T-helper 1 cell treated with Interleukin-12 subunit alpha and Interleukin-12 subunit beta and Interleukin-4 antibody, amounts not matched to agents 30 ng/mL and 1 ng/mL, for 36 hours (primary cell): ENCODE data around the gene CCDC32. TPM values are rescaled to one million over a fixed set of nuclear protein-coding genes. Genes with fewer than 3 reads are reported as not detected.

Source experiments
- intact Hi-C: fragments of 100-400 bp; cut with micrococcal nuclease; formaldehyde crosslinking; loops from one replicate; pipeline ENCODE4 v1.15.1; 2024
- total RNA-seq: library from RNA; stranded (reverse); gene quantifications from 2 replicates; pipeline ENCODE4 v1.2.3, GENCODE V29; 2022

CCDC32 gene
- total RNA-seq, 1 donor from 2014 or later = 37.1 TPM

DNA sequence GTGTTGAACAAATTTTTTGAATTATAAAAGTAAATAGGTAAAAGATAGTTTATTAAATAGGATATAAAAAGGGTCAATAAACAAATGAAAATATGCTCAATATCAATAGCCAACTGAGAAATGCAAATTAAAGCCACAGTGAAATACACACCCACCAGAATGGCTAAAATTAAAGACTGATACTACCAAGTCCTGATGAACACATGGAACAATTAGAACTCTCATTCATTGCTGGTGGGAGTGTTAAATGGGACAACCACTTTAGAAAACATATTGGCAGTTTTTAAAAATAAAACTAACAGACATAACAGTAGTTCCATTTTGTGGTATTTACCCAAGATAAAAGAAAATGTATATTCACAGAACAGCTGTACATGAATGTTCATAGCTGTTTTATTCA, 41.2 kb downstream of the CCDC32 start:
- intact Hi-C loops = no loop called here

DNA sequence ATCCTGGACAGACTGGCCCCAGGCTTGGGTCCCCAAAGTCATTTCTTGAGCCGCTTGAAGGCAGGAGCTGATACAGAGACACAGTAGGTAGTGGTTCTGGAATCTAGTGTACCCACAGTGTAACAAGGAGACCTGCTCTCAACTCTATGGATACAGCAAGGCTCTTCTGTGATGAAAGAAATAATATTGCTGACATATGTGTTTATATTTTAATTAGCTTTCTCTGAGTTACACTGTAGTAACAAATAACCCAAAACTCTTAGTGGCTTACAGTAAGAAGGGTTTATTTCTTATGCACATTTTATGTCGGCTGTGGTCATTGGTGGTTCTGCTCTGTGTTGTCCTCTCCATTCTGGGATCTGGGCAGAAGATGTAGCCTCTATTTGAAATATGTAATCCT, 48.5 kb downstream of the CCDC32 start:
- intact Hi-C loops = no loop called here

DNA sequence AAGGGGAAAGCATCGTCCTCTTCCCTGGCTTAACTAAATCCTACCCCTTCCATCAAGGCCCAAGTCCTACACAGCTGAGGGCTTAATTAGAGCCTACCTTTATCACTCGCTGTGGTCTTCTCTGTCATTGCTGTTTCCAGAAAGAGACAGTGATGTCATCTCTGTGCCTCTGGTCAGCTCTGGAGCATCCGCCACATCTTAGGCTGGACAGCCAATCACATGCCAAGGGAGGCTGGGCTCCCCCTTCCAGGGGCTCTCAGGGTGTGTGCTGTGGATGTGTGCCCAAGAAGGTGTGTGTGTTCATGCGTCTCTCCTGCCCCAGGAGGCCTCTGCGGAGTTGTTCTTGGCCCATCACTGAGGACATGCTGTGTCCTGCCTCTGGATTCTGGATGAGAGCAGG, 51.2 kb downstream of the CCDC32 start:
- intact Hi-C loops = no loop called here

DNA sequence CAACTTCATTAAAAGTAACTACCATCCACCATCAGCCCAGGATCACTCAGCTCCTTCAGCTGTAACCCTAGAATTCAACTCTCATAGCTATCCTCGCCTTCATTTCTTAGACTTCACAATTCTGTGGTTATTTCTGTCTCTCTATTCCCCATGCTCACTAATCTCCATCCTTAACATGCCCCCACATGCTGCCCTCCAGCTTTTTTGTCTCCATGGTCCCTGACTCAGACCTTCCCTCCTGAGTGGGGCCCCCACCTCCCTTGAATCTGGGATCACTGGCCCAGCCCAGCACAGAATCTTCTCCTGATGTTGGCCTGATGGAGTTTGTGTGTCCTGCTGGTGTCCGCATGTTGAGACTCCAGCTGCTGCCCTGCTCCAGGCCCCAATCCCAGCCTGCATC, 52.4 kb downstream of the CCDC32 start:
- intact Hi-C loops = no loop called here

DNA sequence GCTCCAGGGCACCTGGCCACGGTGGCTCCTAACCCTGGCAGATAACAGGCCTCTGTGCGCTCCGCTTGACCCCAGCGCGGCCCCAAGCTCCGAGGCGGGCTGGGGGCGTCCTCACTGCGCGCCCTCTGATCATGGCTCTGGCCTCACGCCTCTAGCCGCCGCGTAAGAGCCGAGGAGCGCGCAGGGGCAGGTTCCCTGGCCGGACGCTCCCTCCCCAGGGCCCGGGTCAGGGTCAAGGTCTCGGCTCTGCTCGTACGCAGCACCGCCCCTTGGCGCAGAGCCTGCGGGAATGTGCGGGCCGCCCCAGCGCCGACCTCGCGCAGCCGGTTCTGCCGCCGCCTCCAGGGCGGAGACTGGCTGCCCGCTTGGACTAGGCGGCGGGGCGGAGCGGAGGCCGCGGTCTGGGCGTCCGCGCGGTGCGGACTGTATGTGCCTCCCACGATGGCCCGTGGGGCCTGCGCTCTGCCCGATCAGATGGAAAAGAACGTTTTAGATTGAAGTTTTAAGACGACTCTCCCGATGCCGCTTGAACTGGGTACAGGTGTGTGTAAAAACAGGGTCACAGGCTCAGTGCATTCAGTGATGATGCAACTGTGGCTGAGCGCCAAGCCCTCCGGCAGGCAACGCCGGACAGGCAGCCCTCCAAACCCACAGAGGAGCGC, 53.2 kb downstream of the CCDC32 start:
- intact Hi-C loops = no loop called here

DNA sequence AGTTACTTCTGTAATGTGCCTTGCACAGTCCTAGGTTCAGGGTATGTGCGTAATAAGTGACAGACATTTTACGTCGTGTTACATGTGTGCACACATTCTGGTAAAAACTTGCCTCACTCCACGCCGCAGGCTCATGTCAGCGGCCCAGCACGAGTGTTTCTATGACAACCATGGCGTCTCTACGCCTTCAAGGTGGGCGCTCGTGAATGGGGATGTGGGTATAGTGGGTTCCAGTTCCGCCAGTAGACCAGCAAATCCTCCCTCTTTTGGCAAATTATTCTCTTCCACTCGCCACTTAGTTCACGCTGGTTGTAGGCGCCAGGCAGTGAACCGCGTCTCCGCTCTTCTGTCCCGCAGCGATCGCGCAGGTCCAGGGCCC, 53.8 kb downstream of the CCDC32 start:
- intact Hi-C loops = no loop called here

DNA sequence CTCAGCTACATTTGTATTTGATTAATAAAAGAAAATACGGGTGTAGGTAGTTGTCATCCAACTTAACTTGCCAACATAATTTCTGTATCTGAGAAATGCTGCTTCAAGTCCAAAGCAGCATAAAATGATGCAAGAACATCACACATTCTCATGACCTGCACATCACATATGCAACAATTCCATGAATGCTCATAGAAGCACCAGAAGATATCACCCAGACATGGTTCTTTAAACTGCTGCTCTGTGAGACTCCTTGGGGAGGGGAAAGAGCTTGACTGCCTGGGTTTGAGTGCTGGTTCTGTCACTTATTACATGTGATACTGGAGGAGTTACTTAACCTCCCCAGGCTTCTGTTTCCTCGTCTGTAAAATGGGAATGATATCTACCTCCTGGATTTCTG, 54.6 kb downstream of the CCDC32 start:
- intact Hi-C loops = no loop called here

DNA sequence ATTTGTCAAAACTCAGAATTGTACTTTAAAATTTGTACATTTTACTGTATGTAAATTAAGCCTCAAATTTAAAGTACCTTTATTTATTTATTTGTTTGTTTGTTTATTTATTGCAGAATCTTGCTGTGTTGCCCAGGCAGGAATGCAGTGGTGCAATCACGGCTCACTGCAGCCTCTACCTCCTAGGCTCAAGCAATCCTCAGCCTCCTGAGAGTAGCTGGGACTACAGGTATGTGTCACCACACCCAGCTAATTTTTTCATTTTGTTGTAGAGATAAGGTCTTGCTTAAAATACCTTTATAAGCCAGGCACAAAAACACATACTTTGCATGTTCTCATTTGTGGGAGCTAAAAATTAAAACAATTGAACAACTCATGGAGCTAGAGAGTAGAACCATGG, 56.6 kb downstream of the CCDC32 start:
- intact Hi-C loops = loop anchor here (5.0 kb wide), 1 partner anchor 141 kb away; no protein-coding TSS in a partner anchor

DNA sequence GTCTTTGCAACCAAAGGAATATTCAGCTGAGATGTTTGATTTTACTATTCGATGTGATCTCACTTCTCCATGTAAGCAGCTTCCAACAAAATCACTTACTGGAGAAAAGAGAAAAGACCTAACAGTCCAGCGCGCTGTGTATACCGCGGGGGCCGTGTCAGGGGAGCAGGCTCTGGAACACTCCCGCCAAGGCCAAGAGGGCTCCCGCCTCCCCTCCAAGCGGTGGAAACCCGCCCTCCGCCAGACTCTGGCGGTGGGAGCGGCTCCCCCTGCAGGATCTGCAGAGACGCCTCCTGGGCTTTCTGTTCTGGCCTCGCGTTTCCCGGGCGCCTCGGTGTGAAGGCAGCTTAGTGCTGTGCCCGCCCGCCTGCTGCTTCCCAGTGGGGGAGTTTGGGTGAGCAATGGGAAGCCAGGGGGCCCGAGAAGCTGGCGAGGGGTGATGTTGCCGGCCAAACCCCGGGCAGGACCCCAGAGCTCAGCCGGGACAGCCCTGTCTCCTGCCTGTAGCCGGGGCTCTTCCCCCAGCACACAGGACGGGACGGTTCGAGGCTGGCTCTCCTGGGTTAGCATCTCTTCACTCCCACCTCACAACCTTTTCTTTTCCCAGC, 57.8 kb downstream of the CCDC32 start:
- intact Hi-C loops = loop anchor here (1.0 to 5.0 kb wide), 3 partner anchors 37 to 140 kb away; partner anchors contain the start of genes BAHD1 and CHST14

Other genes with a start within 250 kb of the CCDC32 start
- gene INAFM2, start 241.3 kb downstream of the CCDC32 start, total RNA-seq = 11.6 and 12.0 TPM in 2 replicates
- gene CCDC9B, start 224.1 kb downstream of the CCDC32 start, total RNA-seq = 0.39 and 0.66 TPM in 2 replicates
- gene PHGR1, start 214.0 kb downstream of the CCDC32 start, total RNA-seq = not detected in 2 replicates
- gene DISP2, start 206.8 kb downstream of the CCDC32 start, total RNA-seq = 0.22 and 1.0 TPM in 2 replicates
- 38.0 and 42.7 TPM in 2 replicates for gene KNSTRN, start 182.3 kb downstream of the CCDC32 start, total RNA-seq
- gene IVD, start 159.2 kb downstream of the CCDC32 start, total RNA-seq = 39.0 and 41.4 TPM in 2 replicates
- gene BAHD1, start 124.1 kb downstream of the CCDC32 start, total RNA-seq = 25.4 and 27.3 TPM in 2 replicates
- gene CHST14, start 94.1 kb downstream of the CCDC32 start, total RNA-seq = 11.5 and 12.2 TPM in 2 replicates
- gene RPUSD2, start 4.3 kb upstream of the CCDC32 start, total RNA-seq = 11.8 and 13.0 TPM in 2 replicates
- 36.6 and 43.4 TPM in 2 replicates for gene KNL1, start 29.2 kb upstream of the CCDC32 start, total RNA-seq
- gene RAD51, start 130.1 kb upstream of the CCDC32 start, total RNA-seq = 47.7 and 51.4 TPM in 2 replicates
- 37.2 and 37.7 TPM in 2 replicates for gene RMDN3, start 190.2 kb upstream of the CCDC32 start, total RNA-seq
- gene GCHFR, start 199.0 kb upstream of the CCDC32 start, total RNA-seq = 28.4 and 29.1 TPM in 2 replicates
- 0.56 and 0.63 TPM in 2 replicates for gene C15orf62, start 204.9 kb upstream of the CCDC32 start, total RNA-seq
- gene ZFYVE19, start 242.0 kb upstream of the CCDC32 start, total RNA-seq = 33.8 and 34.4 TPM in 2 replicates
- gene DNAJC17, start 242.4 kb upstream of the CCDC32 start, total RNA-seq = 40.1 and 45.8 TPM in 2 replicates